ENCODE results near the gene AFF3.

AFF3 gene

GRCh38 chr2:100151310-100151709 lies 8.9 kb upstream of the AFF3 start:
- in situ Hi-C loops (cut with MboI; ENCODE audit: low sequenced_read_pairs) = no loop called here

- in situ Hi-C loops (cut with MboI; ENCODE audit: low sequenced_read_pairs) = no loop called here
Measured at GRCh38 chr2:100148883-100149282, 6.5 kb upstream of the AFF3 start.

- in situ Hi-C loops (cut with MboI; ENCODE audit: low sequenced_read_pairs) = no loop called here
Measured at GRCh38 chr2:100146657-100146960, 4.2 kb upstream of the AFF3 start.

- in situ Hi-C loops (cut with MboI; ENCODE audit: low sequenced_read_pairs) = no loop called here
Measured at GRCh38 chr2:100145893-100146656, 3.7 kb upstream of the AFF3 start.

- in situ Hi-C loops (cut with MboI; ENCODE audit: low sequenced_read_pairs) = no loop called here
Measured at GRCh38 chr2:100143286-100143685, 896 bp upstream of the AFF3 start.

- in situ Hi-C loops (cut with MboI; ENCODE audit: low sequenced_read_pairs) = no loop called here
Measured at GRCh38 chr2:100141906-100142305, 484 bp downstream of the AFF3 start.

GRCh38 chr2:100140582-100140981 lies 1.8 kb downstream of the AFF3 start:
- in situ Hi-C loops (cut with MboI; ENCODE audit: low sequenced_read_pairs) = no loop called here

GRCh38 chr2:100137866-100138570 lies 4.4 kb downstream of the AFF3 start:
- in situ Hi-C loops (cut with MboI; ENCODE audit: low sequenced_read_pairs) = no loop called here

GRCh38 chr2:100137318-100137717 lies 5.1 kb downstream of the AFF3 start:
- in situ Hi-C loops (cut with MboI; ENCODE audit: low sequenced_read_pairs) = no loop called here

- in situ Hi-C loops (cut with MboI; ENCODE audit: low sequenced_read_pairs) = no loop called here
Measured at GRCh38 chr2:100136310-100136709, 6.1 kb downstream of the AFF3 start.

GRCh38 chr2:100135415-100135814 lies 7.0 kb downstream of the AFF3 start:
- in situ Hi-C loops (cut with MboI; ENCODE audit: low sequenced_read_pairs) = no loop called here

GRCh38 chr2:100130595-100131391 lies 11.6 kb downstream of the AFF3 start:
- in situ Hi-C loops (cut with MboI; ENCODE audit: low sequenced_read_pairs) = no loop called here

GRCh38 chr2:100126897-100127401 lies 15.4 kb downstream of the AFF3 start:
- in situ Hi-C loops (cut with MboI; ENCODE audit: low sequenced_read_pairs) = no loop called here

GRCh38 chr2:100126201-100126600 lies 16.2 kb downstream of the AFF3 start:
- in situ Hi-C loops (cut with MboI; ENCODE audit: low sequenced_read_pairs) = no loop called here

- in situ Hi-C loops (cut with MboI; ENCODE audit: low sequenced_read_pairs) = no loop called here
Measured at GRCh38 chr2:100125626-100126025, 16.8 kb downstream of the AFF3 start.

- in situ Hi-C loops (cut with MboI; ENCODE audit: low sequenced_read_pairs) = no loop called here
Measured at GRCh38 chr2:100124761-100125160, 17.6 kb downstream of the AFF3 start.

- in situ Hi-C loops (cut with MboI; ENCODE audit: low sequenced_read_pairs) = no loop called here
Measured at GRCh38 chr2:100121124-100121718, 21.2 kb downstream of the AFF3 start.

- in situ Hi-C loops (cut with MboI; ENCODE audit: low sequenced_read_pairs) = no loop called here
Measured at GRCh38 chr2:100119235-100119634, 23.2 kb downstream of the AFF3 start.

- in situ Hi-C loops (cut with MboI; ENCODE audit: low sequenced_read_pairs) = no loop called here
Measured at GRCh38 chr2:100113990-100114433, 28.4 kb downstream of the AFF3 start.

- in situ Hi-C loops (cut with MboI; ENCODE audit: low sequenced_read_pairs) = no loop called here
Measured at GRCh38 chr2:100110614-100111000, 31.8 kb downstream of the AFF3 start.

- in situ Hi-C loops (cut with MboI; ENCODE audit: low sequenced_read_pairs) = no loop called here
Measured at GRCh38 chr2:100109986-100110613, 32.3 kb downstream of the AFF3 start.
